PC-3 (cell line): ENCODE results near the gene TIPRL. TPM values are rescaled to one million over a fixed set of nuclear protein-coding genes. Genes with fewer than 3 reads are reported as not detected.

Experiments
- ATAC-seq: fragments of 200-7000 bp; cut with Tn5 transposase; 2 replicates; pipeline ENCODE4 v1.9.1; 2020; ENCODE audit warnings: mild to moderate bottlenecking, moderate library complexity
- BruUV-seq: library from RNA; stranded (reverse); fragments of 400-500 nt; replicated peaks from 2 replicates; lab custom pipeline; 2021; lab: Mats Ljungman, UMichigan
- CTCF ChIA-PET: fragments of 300-600 bp; sonication (Branson Sonifier 250); formaldehyde crosslinking; loops from one replicate; lab custom pipeline; 2022; ENCODE audit warnings: antibody characterized with exemption; lab: Charles Lee
- POLR2A ChIA-PET: fragments of 300-600 bp; sonication (Branson Sonifier 250); formaldehyde crosslinking; loops from one replicate; lab custom pipeline; 2022; ENCODE audit warnings: antibody characterized with exemption; ENCODE audit not compliant: unreplicated experiment; lab: Charles Lee
- DNase-seq: peaks from one replicate; pipeline ENCODE4 v3.0.0-alpha.2; 2015
- H2AFZ ChIP-seq: fragments of 300-600 bp; sonication (generic); 2 replicates; pipeline ENCODE4 v1.6.0; 2016; ENCODE audit warnings: antibody characterized with exemption, low read length
- H3F3A ChIP-seq: fragments of 300-600 bp; sonication (generic); one replicate; pipeline ENCODE4 v1.6.0; 2017; ENCODE audit warnings: antibody characterized with exemption, low read length, control low read depth, mild to moderate bottlenecking; ENCODE audit not compliant: unreplicated experiment
- H3K27ac ChIP-seq: fragments of 300-600 bp; sonication (generic); 2 replicates; pipeline ENCODE4 v1.5.1; 2016; ENCODE audit warnings: mild to moderate bottlenecking, low read length
- H3K27me3 ChIP-seq: fragments of 300-600 bp; sonication (generic); 2 replicates; pipeline ENCODE4 v1.6.1; 2016; ENCODE audit warnings: low read length, mixed read lengths
- H3K36me3 ChIP-seq: fragments of 300-600 bp; sonication (generic); 2 replicates; pipeline ENCODE4 v1.6.1; 2016; ENCODE audit warnings: low read depth, mixed run types, low read length, mixed read lengths
- H3K4me1 ChIP-seq: fragments of 300-600 bp; sonication (generic); 2 replicates; pipeline ENCODE4 v1.5.1; 2016; ENCODE audit warnings: low read length; ENCODE audit not compliant: insufficient read depth
- H3K4me2 ChIP-seq: fragments of 300-600 bp; sonication (generic); 2 replicates; pipeline ENCODE4 v1.6.0; 2016; ENCODE audit warnings: low read length
- H3K4me3 ChIP-seq: fragments of 300-600 bp; sonication (generic); 2 replicates; pipeline ENCODE4 v1.5.1; 2016; ENCODE audit warnings: mild to moderate bottlenecking, low read length, mixed read lengths
- H3K79me2 ChIP-seq: fragments of 300-600 bp; sonication (generic); 2 replicates; pipeline ENCODE4 v1.6.1; 2017; ENCODE audit warnings: low read length, mixed read lengths
- H3K9ac ChIP-seq: fragments of 300-600 bp; sonication (generic); 2 replicates; pipeline ENCODE4 v1.6.0; 2016; ENCODE audit warnings: mild to moderate bottlenecking, low read length
- H3K9me2 ChIP-seq: fragments of 300-600 bp; sonication (generic); replicated peaks from 2 replicates; pipeline ENCODE4 v1.6.1; 2016; ENCODE audit warnings: mixed run types, low read length, mixed read lengths
- H3K9me3 ChIP-seq: fragments of 300-600 bp; sonication (generic); 2 replicates; pipeline ENCODE4 v1.6.1; 2016; ENCODE audit warnings: low read length, mixed read lengths
- H4K20me1 ChIP-seq: fragments of 300-600 bp; sonication (generic); 2 replicates; pipeline ENCODE4 v1.6.1; 2016; ENCODE audit warnings: low read length, mixed read lengths
- CTCF ChIP-seq: fragments of 300-600 bp; sonication (generic); conservative IDR thresholded peaks from 2 replicates; pipeline ENCODE4 v1.5.1; 2017; ENCODE audit warnings: antibody characterized with exemption, low read depth, mild to moderate bottlenecking, low read length
- EZH2 ChIP-seq: fragments of 300-600 bp; sonication (generic); IDR thresholded peaks from one replicate; pipeline ENCODE4 v1.6.1; 2017; ENCODE audit warnings: antibody characterized with exemption, mild to moderate bottlenecking, low read length; ENCODE audit not compliant: unreplicated experiment
- EZH2phosphoT487 ChIP-seq: fragments of 300-600 bp; sonication (generic); IDR thresholded peaks from 2 replicates; pipeline ENCODE4 v1.6.1; 2018; ENCODE audit warnings: mild to moderate bottlenecking, antibody characterized with exemption, low read length, borderline replicate concordance
- intact Hi-C: fragments of 100-400 bp; cut with micrococcal nuclease; formaldehyde crosslinking; loops from 2 replicates; pipeline ENCODE4 v1.9.0; 2023
- total RNA-seq: library from RNA; depleted of rRNA; stranded (reverse); fragments of >200 nt; gene quantifications from 2 replicates; pipeline ENCODE4 v1.2.3, GENCODE V29; 2014

TIPRL gene
- total RNA-seq, 1 experiment from 2014 or later = 50.1 TPM

- ChIA-PET POLR2A (interaction anchor here (0.6 kb wide), 1 partner anchor 336 kb away, joined by 5 read pairs; no protein-coding TSS in a partner anchor), CTCF (interaction anchor here (0.5 to 2.4 kb wide), 14 partner anchors 10 to 358 kb away, joined by 3 to 55 read pairs (median 4); partner anchors contain the start of gene SFT2D2)
- no TSS peak for BruUV-seq
- Histone ChIP-seq H2AFZ (no peak overlapping the region), H3K9me3 (no peaks in the 10 kb centered on the region), H3F3A (no peaks in the 10 kb centered on the region), H3K9me2 (no peaks in the 10 kb centered on the region), H3K27me3 (no peaks in the 10 kb centered on the region), H3K4me2 (no peak overlapping the region), H3K4me1 (peaks cover 8% of the 10 kb centered on the region), H3K4me3 (no peak overlapping the region), H3K79me2 (peaks cover 3% of the 10 kb centered on the region; the same call in 1 of the 2 replicates), H3K27ac (no peak overlapping the region), H4K20me1 (no peaks in the 10 kb centered on the region), H3K36me3 (peaks cover 25% of the 10 kb centered on the region; the same call in 1 of the 2 replicates), H3K9ac (no peak overlapping the region)
- intact Hi-C loops = loop anchor here (1.0 kb wide), 1 partner anchor 86 kb away; no protein-coding TSS in a partner anchor
- ATAC-seq (no peak), DNase-seq (no peak)
- TF ChIP-seq EZH2phosphoT487 = no peak
- TF ChIP-seq EZH2 = no peak
- no peak for TF ChIP-seq CTCF
Measured at GRCh38 chr1:168235937-168236336, 57.2 kb downstream of the TIPRL start.

DNA sequence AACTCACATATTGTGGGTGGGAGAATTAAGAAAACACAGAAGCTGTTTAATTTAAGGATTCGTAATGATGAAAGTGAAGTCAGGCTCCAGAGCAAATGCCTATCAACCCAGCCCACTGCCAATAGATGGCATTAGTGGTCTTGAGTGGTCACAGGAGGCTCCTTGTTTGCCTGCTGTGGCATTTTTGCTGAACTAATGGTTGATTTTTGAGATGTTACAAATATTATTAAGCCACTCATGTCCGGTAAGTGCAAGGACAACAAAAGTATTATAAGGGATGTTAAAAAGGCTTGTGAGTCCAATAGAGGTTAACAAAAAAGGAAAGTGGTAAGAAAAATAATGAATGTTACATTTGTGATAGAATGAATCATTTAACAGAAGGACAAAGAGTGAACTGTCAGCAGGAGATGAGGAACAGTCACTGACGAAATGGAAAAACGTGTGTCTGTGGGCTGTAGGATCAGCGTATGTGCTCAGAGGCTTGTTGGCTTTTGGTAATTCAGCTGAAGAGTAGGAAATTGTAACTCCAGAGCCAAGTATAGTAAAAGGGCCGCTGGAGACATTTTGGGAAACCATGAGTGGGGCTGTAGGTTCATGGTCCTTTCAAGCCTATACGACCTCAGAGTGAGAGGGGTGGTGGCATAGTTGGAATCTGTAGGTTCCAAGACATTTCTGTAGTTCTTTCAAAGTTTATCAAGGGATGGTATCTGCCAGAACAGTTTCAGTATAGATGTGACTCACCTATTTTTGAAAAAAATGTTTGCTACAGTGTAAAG, 58.3 kb downstream of the TIPRL start:
- no peak for DNase-seq
- Histone ChIP-seq H3K9ac (no peak overlapping the region), H3K27ac (no peak overlapping the region), H3K36me3 (peaks cover 26% of the 10 kb centered on the region; the same call in 1 of the 2 replicates), H3K27me3 (no peaks in the 10 kb centered on the region), H3K9me3 (no peaks in the 10 kb centered on the region), H3K4me2 (no peak overlapping the region), H2AFZ (no peak overlapping the region), H3K9me2 (no peaks in the 10 kb centered on the region), H3F3A (no peaks in the 10 kb centered on the region), H3K4me1 (peaks cover 5% of the 10 kb centered on the region; the same call in 1 of the 2 replicates), H4K20me1 (no peaks in the 10 kb centered on the region), H3K4me3 (no peak overlapping the region), H3K79me2 (no peaks in the 10 kb centered on the region; the same call in 1 of the 2 replicates)
- CTCF ChIA-PET = no interaction called here
- no peak for ATAC-seq
- intact Hi-C loops = no loop called here
- TF ChIP-seq EZH2 = no peak
- TF ChIP-seq EZH2phosphoT487 = no peak
- TF ChIP-seq CTCF = no peak
- no TSS peak for BruUV-seq
- POLR2A ChIA-PET = no interaction called here

GRCh38 chr1:168243198-168243597, 64.4 kb downstream of the TIPRL start:
- Histone ChIP-seq H4K20me1 (no peaks in the 10 kb centered on the region), H3K27ac (no peak overlapping the region), H3K79me2 (no peaks in the 10 kb centered on the region), H3K9me2 (no peaks in the 10 kb centered on the region), H3K27me3 (no peaks in the 10 kb centered on the region), H3K9ac (no peak overlapping the region), H3K4me3 (no peak overlapping the region), H3K4me2 (no peak overlapping the region), H2AFZ (no peak overlapping the region), H3K4me1 (no peaks in the 10 kb centered on the region), H3F3A (no peaks in the 10 kb centered on the region), H3K36me3 (peaks cover 44% of the 10 kb centered on the region), H3K9me3 (no peaks in the 10 kb centered on the region)
- DNase-seq (no peak), ATAC-seq (no peak)
- CTCF ChIA-PET = no interaction called here
- intact Hi-C loops = no loop called here
- no TSS peak for BruUV-seq
- TF ChIP-seq EZH2phosphoT487 (no peak), EZH2 (no peak), CTCF (no peak)
- POLR2A ChIA-PET = no interaction called here
